GM18505 (cell line): ENCODE measurements around the gene PRRX2.

Source experiments
- ATAC-seq: cut with Tn5 transposase; IDR thresholded peaks from one replicate; pipeline ENCODE4 v1.9.1; 2021; ENCODE audit not compliant: unreplicated experiment
- POLR2A ChIP-seq: IDR thresholded peaks from 4 replicates; pipeline ENCODE4 v1.6.1; 2011; ENCODE audit warnings: borderline replicate concordance; ENCODE audit not compliant: insufficient read depth, insufficient read length; ENCODE audit errors: extremely low read depth

Gene PRRX2

GRCh38 chr9:129708793-129709192 is 43.3 kb downstream of the PRRX2 start:
- no peak for ATAC-seq
- TF ChIP-seq POLR2A = no peak

DNA sequence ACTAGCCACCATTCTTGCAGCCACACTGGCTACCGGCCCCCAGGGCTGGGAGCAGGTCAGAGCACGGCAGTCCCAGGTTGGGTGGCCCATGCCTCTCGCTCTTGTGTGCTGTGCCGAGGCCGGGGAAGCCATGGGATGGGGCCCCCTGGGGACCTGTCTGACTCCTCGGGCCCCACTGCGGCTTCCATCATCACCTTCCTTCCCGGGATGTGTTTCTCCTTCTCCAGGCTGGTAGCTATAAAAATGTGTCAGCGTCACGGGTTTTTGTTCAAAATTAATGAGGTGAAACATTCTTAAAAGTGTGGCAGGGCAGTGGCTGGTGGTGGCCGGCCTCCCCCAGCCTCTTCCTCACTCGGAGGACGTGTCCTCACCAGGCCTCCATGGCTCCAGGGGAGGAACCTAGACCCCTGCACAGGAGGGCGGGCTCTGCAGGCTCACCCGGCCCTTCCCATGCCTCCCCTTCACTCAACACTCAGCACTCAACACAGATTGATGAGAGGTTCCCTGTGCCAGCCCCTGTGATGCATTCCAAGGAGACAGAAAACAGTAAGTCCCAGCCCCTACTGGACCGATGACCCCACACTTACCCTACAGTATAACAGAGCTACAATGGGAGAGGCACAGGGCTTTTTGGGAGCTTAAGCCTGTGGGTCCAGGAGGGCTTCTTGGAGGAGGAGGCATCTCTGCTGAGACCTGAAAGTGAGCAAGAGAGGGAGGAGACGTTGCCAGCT is 44.2 kb downstream of the PRRX2 start:
- no peak for ATAC-seq

GRCh38 chr9:129710169-129710453 is 44.7 kb downstream of the PRRX2 start:
- TF ChIP-seq POLR2A = no peak

More for the DNA sequence above, 44.2 kb downstream of the PRRX2 start:
- TF ChIP-seq POLR2A = no peak

DNA sequence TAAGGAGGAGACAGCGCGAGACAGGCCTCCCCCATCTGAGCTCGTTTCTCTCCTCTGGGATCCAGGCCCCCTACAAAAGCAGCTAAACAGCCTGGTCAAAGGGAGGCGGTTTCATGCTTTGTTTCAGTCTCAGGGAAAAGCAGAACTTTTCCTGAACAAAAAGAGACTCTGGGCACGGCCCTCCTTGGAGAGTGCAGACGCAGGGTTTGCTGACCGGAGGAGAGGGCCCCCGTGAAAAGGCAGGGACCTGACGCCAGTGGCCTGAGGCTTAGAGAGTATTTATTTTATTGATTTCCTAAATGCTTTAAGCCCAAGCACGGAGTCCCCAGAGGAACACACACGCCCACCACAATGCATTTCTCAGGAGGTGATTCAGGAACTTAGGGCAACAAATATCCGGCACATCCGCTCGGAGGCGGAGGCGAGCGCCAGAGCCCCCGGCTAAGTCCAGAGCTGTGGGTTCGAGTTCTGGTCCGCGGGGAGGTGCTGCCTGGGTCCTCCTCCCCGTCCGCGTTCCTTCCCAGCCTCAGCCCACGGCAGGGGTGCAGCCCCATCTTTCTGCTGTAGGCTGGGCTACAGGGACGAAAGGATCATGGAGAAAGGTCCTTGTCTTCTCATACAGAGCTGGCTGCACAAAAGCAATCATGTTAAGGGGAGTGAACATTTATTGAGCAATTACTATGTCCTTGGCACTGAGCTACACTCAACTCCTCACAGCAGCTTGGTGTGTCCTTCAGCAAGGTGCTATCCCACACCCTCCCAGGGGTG is 47.4 kb downstream of the PRRX2 start:
- no peak for ATAC-seq
- TF ChIP-seq POLR2A = no peak

More at GRCh38 chr9:129710169-129710453, 44.7 kb downstream of the PRRX2 start:
- no peak for ATAC-seq

GRCh38 chr9:129713402-129713679 is 47.9 kb downstream of the PRRX2 start:
- no peak for TF ChIP-seq POLR2A
- no peak for ATAC-seq

- ATAC-seq = no peak
- no peak for TF ChIP-seq POLR2A
Observed at GRCh38 chr9:129714511-129715061, 49.1 kb downstream of the PRRX2 start.

DNA sequence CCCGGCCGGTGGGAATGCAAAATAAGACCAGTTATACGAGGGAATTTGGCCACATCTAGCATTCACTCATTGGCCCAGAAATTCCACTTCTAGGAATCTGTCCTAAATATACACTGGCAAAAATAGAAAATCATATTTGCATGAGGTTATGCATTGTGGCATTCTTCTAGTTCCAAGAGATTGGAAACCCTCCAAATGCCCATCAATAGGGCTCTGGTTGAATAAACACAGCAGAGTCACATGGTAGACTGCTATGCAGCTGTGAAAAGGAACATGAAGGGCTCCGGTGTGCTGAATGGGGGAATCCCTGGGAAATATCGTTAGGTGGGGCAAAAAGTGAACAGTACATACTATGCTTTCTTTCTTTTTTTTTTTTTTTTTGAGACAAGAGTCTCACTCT is 50.6 kb downstream of the PRRX2 start:
- TF ChIP-seq POLR2A = no peak
- no peak for ATAC-seq

- ATAC-seq = no peak
- TF ChIP-seq POLR2A = no peak
Observed at GRCh38 chr9:129717991-129718390, 52.5 kb downstream of the PRRX2 start.

- no peak for ATAC-seq
- TF ChIP-seq POLR2A = no peak
Observed at GRCh38 chr9:129718647-129719046, 53.2 kb downstream of the PRRX2 start.

- no peak for TF ChIP-seq POLR2A
- ATAC-seq = no peak
Observed at GRCh38 chr9:129719135-129719534, 53.7 kb downstream of the PRRX2 start.

- TF ChIP-seq POLR2A = no peak
- no peak for ATAC-seq
Observed at GRCh38 chr9:129720181-129720864, 54.9 kb downstream of the PRRX2 start.

DNA sequence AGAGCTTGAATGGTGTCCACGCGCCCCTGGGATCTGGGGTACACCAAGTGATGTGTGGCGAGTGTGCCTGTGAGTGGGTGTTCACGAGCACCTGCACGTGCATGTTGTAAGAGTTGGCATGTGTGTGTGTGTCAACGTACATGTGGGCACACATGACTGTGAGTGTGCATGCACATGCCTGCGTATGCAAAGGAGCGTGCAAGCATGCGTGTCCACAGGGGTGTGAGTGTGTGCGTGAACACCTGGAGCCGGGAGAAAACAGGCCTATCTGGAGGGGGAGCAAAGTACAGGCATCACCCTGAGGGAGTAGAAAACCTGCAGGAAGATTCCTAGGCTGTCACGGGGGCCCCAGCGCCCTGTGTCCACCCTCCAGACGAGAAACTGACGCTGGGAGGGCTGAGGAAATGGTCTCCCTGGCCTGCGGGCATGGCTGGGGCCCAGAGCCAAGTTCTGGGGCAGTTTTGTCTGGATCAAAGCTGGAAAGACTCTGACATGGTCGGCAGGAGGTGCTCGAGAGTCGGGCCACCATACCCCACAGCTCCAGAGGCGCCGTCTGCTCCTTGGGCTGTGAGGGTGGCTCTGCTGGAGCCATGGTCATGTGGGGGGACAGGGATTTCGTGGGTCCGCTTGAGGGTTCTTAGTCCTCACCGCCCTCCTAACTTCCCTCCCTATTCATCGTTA is 55.6 kb downstream of the PRRX2 start:
- TF ChIP-seq POLR2A = no peak
- no peak for ATAC-seq

- TF ChIP-seq POLR2A = no peak
- no peak for ATAC-seq
Observed at GRCh38 chr9:129722913-129723312, 57.5 kb downstream of the PRRX2 start.
